ENCODE measurements around the gene ERC2. TPM values are rescaled to one million over a fixed set of nuclear protein-coding genes. Genes with fewer than 3 reads are reported as not detected.

Gene ERC2
- total RNA-seq, 1 donor from 2014 or later, result 0.35 TPM

- H3K4me3 Mint-ChIP-seq (ENCODE audit: unreplicated experiment), result no peak overlapping the region
- H3K27ac Mint-ChIP-seq (ENCODE audit: unreplicated experiment), result no peak overlapping the region
- H3K36me3 Mint-ChIP-seq (ENCODE audit: unreplicated experiment), result no peaks in the 10 kb centered on the region
- H3K4me1 Mint-ChIP-seq (ENCODE audit: unreplicated experiment), result peaks cover 7% of the 10 kb centered on the region
- TF ChIP-seq, protein P1, sequence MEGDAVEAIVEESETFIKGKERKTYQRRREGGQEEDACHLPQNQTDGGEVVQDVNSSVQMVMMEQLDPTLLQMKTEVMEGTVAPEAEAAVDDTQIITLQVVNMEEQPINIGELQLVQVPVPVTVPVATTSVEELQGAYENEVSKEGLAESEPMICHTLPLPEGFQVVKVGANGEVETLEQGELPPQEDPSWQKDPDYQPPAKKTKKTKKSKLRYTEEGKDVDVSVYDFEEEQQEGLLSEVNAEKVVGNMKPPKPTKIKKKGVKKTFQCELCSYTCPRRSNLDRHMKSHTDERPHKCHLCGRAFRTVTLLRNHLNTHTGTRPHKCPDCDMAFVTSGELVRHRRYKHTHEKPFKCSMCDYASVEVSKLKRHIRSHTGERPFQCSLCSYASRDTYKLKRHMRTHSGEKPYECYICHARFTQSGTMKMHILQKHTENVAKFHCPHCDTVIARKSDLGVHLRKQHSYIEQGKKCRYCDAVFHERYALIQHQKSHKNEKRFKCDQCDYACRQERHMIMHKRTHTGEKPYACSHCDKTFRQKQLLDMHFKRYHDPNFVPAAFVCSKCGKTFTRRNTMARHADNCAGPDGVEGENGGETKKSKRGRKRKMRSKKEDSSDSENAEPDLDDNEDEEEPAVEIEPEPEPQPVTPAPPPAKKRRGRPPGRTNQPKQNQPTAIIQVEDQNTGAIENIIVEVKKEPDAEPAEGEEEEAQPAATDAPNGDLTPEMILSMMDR (IDR thresholded peaks at IDR 0.05), result no peak
- H3K27me3 Mint-ChIP-seq (ENCODE audit: unreplicated experiment), result peaks cover 32% of the 10 kb centered on the region
- no peaks in the 10 kb centered on the region for H3K9me3 Mint-ChIP-seq (ENCODE audit: unreplicated experiment)
- DNase-seq (ENCODE audit: extremely low spot score, unreplicated experiment), result no peak
Observed at GRCh38 chr3:56288258-56288657, 180.0 kb downstream of the ERC2 start.

GRCh38 chr3:56282341-56282740, 185.9 kb downstream of the ERC2 start:
- DNase-seq (ENCODE audit: extremely low spot score, unreplicated experiment), result no peak
- H3K27me3 Mint-ChIP-seq (ENCODE audit: unreplicated experiment), result peaks cover 32% of the 10 kb centered on the region
- H3K27ac Mint-ChIP-seq (ENCODE audit: unreplicated experiment), result no peak overlapping the region
- TF ChIP-seq, protein P1 (IDR thresholded peaks at IDR 0.05), result no peak
- no peak overlapping the region for H3K4me3 Mint-ChIP-seq (ENCODE audit: unreplicated experiment)
- no peaks in the 10 kb centered on the region for H3K36me3 Mint-ChIP-seq (ENCODE audit: unreplicated experiment)
- peaks cover 18% of the 10 kb centered on the region for H3K9me3 Mint-ChIP-seq (ENCODE audit: unreplicated experiment)
- peaks cover 17% of the 10 kb centered on the region for H3K4me1 Mint-ChIP-seq (ENCODE audit: unreplicated experiment)

DNA sequence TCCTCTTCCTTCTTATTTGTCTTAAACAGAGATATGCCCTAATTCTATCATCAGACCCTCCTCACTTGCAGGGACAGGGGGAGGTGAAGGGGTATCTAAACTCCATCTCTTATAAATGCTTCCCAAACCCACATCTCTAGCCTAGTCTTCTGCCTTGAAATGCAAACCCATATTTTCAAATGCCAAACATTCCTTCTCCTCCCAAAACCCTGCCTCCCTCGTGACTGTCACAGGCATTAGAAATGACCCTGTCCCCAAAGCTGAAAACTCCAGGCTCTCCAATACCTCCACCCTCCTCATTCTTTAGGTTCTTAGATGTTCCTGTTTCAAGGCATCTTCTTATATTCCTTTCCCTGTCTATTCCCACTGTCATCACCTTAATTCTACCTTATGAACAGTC, 191.0 kb downstream of the ERC2 start:
- no peaks in the 10 kb centered on the region for H3K36me3 Mint-ChIP-seq (ENCODE audit: unreplicated experiment)
- TF ChIP-seq, protein P1 (IDR thresholded peaks at IDR 0.05), result no peak

DNA sequence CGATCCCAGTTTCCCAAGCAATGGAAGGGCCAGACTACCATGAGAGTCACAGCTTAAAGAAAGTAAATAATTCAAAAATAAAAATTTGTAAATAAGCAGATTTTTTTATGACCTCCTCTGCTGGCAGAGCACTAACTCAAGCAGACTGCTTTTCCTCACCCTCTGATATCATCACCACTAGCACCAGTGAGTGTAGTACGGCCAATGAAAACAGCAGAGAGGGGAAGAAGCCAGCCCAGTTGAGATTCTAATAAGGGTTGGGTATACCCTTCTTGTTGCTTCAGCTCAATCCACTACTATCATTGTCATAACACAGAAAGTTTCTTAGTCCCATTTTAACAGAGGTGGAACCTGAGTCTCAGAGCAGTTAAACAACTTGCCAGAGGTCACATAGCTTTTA, 193.1 kb downstream of the ERC2 start:
- TF ChIP-seq, protein P1 (IDR thresholded peaks at IDR 0.05), result no peak
- no peak for DNase-seq (ENCODE audit: extremely low spot score, unreplicated experiment)
- Mint-ChIP-seq H3K27ac (ENCODE audit: unreplicated experiment) (no peak overlapping the region), H3K9me3 (ENCODE audit: unreplicated experiment) (peaks cover 18% of the 10 kb centered on the region), H3K36me3 (ENCODE audit: unreplicated experiment) (no peaks in the 10 kb centered on the region), H3K4me1 (ENCODE audit: unreplicated experiment) (peaks cover 3% of the 10 kb centered on the region), H3K27me3 (ENCODE audit: unreplicated experiment) (peaks cover 7% of the 10 kb centered on the region), H3K4me3 (ENCODE audit: unreplicated experiment) (no peak overlapping the region)

More for the DNA sequence above, 191.0 kb downstream of the ERC2 start:
- H3K4me1 Mint-ChIP-seq (ENCODE audit: unreplicated experiment), result peaks cover 4% of the 10 kb centered on the region
- no peak overlapping the region for H3K27ac Mint-ChIP-seq (ENCODE audit: unreplicated experiment)
- no peak for DNase-seq (ENCODE audit: extremely low spot score, unreplicated experiment)
- H3K9me3 Mint-ChIP-seq (ENCODE audit: unreplicated experiment), result peaks cover 18% of the 10 kb centered on the region
- H3K4me3 Mint-ChIP-seq (ENCODE audit: unreplicated experiment), result no peak overlapping the region
- peaks cover 13% of the 10 kb centered on the region for H3K27me3 Mint-ChIP-seq (ENCODE audit: unreplicated experiment)

- Mint-ChIP-seq H3K27ac (ENCODE audit: unreplicated experiment) (peak overlapping the region; percentile 53), H3K4me3 (ENCODE audit: unreplicated experiment) (no peak overlapping the region), H3K9me3 (ENCODE audit: unreplicated experiment) (peaks cover 2% of the 10 kb centered on the region), H3K4me1 (ENCODE audit: unreplicated experiment) (peaks cover 18% of the 10 kb centered on the region), H3K36me3 (ENCODE audit: unreplicated experiment) (no peaks in the 10 kb centered on the region), H3K27me3 (ENCODE audit: unreplicated experiment) (no peaks in the 10 kb centered on the region)
- DNase-seq (ENCODE audit: extremely low spot score, unreplicated experiment), result no peak
- TF ChIP-seq, protein P1 (IDR thresholded peaks at IDR 0.05), result no peak
Observed at GRCh38 chr3:56269755-56270535, 198.3 kb downstream of the ERC2 start.
